ENCODE data around the gene MAD1L1. TPM values are rescaled to one million over a fixed set of nuclear protein-coding genes. Genes with fewer than 3 reads are reported as not detected.

MAD1L1 gene
- total and polyA plus RNA-seq, 4 donors, result 12.8 to 20.7 (median 16.5) TPM

- H3K4me3 ChIP-seq (ENCODE audit: low read depth in 1 of 3, low read length in 3 of 3), result no peak overlapping the region
- H3K36me3 ChIP-seq (ENCODE audit: control insufficient read depth in 4 of 4, insufficient read depth in 3 of 4, low read depth in 1 of 4, low read length in 3 of 4), result no peaks in the 10 kb centered on the region
- H3K4me1 ChIP-seq (ENCODE audit: control insufficient read depth in 4 of 4, insufficient read depth in 4 of 4, low read length in 3 of 4), result no peaks in the 10 kb centered on the region
- H3K9me3 ChIP-seq (ENCODE audit: control insufficient read depth in 4 of 4, low read length in 3 of 4), result no peaks in the 10 kb centered on the region
- no peak overlapping the region for H3K27ac ChIP-seq (ENCODE audit: low read depth in 1 of 2, low read length in 2 of 2)
- no peak for DNase-seq (ENCODE audit: low spot score)
- TF ChIP-seq FOXA1 (IDR thresholded peaks at IDR 0.05), result no peak
- no peak for TF ChIP-seq REST (IDR thresholded peaks at IDR 0.05)
- TF ChIP-seq HNF4G (IDR thresholded peaks at IDR 0.05), result no peak
- TF ChIP-seq EGR1 (IDR thresholded peaks at IDR 0.05; ENCODE audit: low read depth in 2 of 2), result no peak
- no peak for TF ChIP-seq YY1 (IDR thresholded peaks at IDR 0.05)
- no peak for TF ChIP-seq GABPA (IDR thresholded peaks at IDR 0.05 in 1 of 2, conservative IDR thresholded peaks at IDR 0.05 in 1 of 2)
- TF ChIP-seq TAF1 (conservative IDR thresholded peaks at IDR 0.05), result no peak
- no peak for TF ChIP-seq ZBTB33 (IDR thresholded peaks at IDR 0.05)
- no peak for TF ChIP-seq ATF3 (IDR thresholded peaks at IDR 0.05)
- TF ChIP-seq RAD21 (IDR thresholded peaks at IDR 0.05), result no peak
- TF ChIP-seq CTCF (IDR thresholded peaks at IDR 0.05; ENCODE audit: low read depth, low read length, missing input control), result no peak
- TF ChIP-seq RXRA (IDR thresholded peaks at IDR 0.05), result no peak
- no peak for TF ChIP-seq HNF4A (conservative IDR thresholded peaks at IDR 0.05)
- no peak for TF ChIP-seq FOXA2 (IDR thresholded peaks at IDR 0.05)
- no peak for TF ChIP-seq NR2F2 (IDR thresholded peaks at IDR 0.05)
- no peaks in the 10 kb centered on the region for H3K27me3 ChIP-seq (ENCODE audit: control insufficient read depth in 4 of 4, insufficient read depth in 4 of 4, low read length in 3 of 4)
- WGBS, result 92% methylated on average over 30 of the region's 30 CpGs
- no peak overlapping the region for H3K9ac ChIP-seq (ENCODE audit: low read depth in 1 of 2, low read length in 2 of 2)
Measured at GRCh38 chr7:2046581-2047565, 185.9 kb downstream of the MAD1L1 start.
